Omental fat pad (tissue), 4 donors: ENCODE measurements around the gene TEDC1. TPM values are rescaled to one million over a fixed set of nuclear protein-coding genes. Genes with fewer than 3 reads are reported as not detected.

ENCODE experiments used
- ATAC-seq: fragments of 150-250 bp; one replicate; pipeline ENCODE4 v1.9.1; 2016; ENCODE audit warnings: mild to moderate bottlenecking, moderate library complexity; ENCODE audit not compliant: low FRiP score
- DNase-seq: peaks from one replicate; pipeline ENCODE4 v3.0.0-alpha.2; 2019; ENCODE audit warnings: low spot score
- CTCF ChIP-seq, 3 donors: fragments of 450-650 bp; IDR thresholded peaks; one replicate each; pipeline ENCODE4 v1.5.1; 2016 to 2017; ENCODE audit warnings: antibody characterized with exemption in 3 of 3, mild to moderate bottlenecking in 3 of 3, moderate library complexity in 2 of 3
- total RNA-seq, 4 donors: library from RNA; depleted of rRNA; stranded (reverse); fragments of >200 nt; gene quantifications; one replicate each; pipeline ENCODE4 v1.1.0, GENCODE V29; 2016

TEDC1 gene
- total RNA-seq, 4 donors from 2014 or later: 2.8 to 18.9 (median 7.4) TPM

- ATAC-seq (peak; percentile 41), DNase-seq (no peak)
- no peak for TF ChIP-seq CTCF (IDR thresholded peaks at IDR 0.05)
Measured at GRCh38 chr14:105474483-105475268, 16.4 kb upstream of the TEDC1 start, which contains the start of gene CRIP2. Gene CRIP2 (plus strand): TSS chr14:105474821. CDS start chr14:105474863, 42 bp downstream.

- ATAC-seq (peak; percentile 2), DNase-seq (no peak)
- TF ChIP-seq CTCF (IDR thresholded peaks at IDR 0.05): no peak
Measured at GRCh38 chr14:105475269-105476096, 15.6 kb upstream of the TEDC1 start.

- no peak for ATAC-seq
- no peak for DNase-seq
Measured at GRCh38 chr14:105476097-105476830, 14.8 kb upstream of the TEDC1 start.

GRCh38 chr14:105476831-105477659, 14.0 kb upstream of the TEDC1 start:
- ATAC-seq (no peak), DNase-seq (no peak)
- TF ChIP-seq CTCF (IDR thresholded peaks at IDR 0.05): no peak

More at GRCh38 chr14:105476097-105476830, 14.8 kb upstream of the TEDC1 start:
- TF ChIP-seq CTCF (IDR thresholded peaks at IDR 0.05): no peak

GRCh38 chr14:105477660-105478397, 13.2 kb upstream of the TEDC1 start:
- DNase-seq (no peak), ATAC-seq (no peak)
- no peak for TF ChIP-seq CTCF (IDR thresholded peaks at IDR 0.05)
